ENCODE data around the gene NPR3.

DNA sequence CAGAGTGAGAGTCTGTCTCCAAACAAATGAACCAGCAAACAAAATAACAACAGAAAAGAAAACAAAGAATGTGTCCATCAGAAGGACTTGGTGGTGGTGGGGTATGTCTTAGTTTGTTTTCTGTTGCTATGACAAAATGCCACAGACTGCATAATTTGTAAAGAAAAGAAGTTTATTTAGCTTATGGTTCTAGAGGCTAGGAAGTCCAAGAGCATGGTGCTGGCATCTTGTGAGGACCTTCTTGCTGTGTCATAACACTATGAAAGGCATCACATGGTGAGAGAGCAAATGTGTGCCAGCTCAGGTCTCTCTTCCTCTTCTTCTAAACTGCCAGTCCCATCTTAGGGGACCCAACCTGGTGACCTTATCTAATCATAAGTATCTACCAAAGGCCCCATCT is 10.5 kb downstream of the NPR3 start:
- TF ChIP-seq SUZ12 (IDR thresholded peaks at IDR 0.05; ENCODE audit: extremely low read depth, insufficient read depth, insufficient read length) = no peak
- no peak for TF ChIP-seq ZNF274 (IDR thresholded peaks at IDR 0.05; ENCODE audit: low read depth, low read length)
- TF ChIP-seq YY1 (IDR thresholded peaks at IDR 0.05; ENCODE audit: insufficient read depth, insufficient read length) = no peak
